M059J (cell line): ENCODE data around the gene PTPRN2. TPM values are rescaled to one million over a fixed set of nuclear protein-coding genes. Genes with fewer than 3 reads are reported as not detected.

Experiments used
- DNase-seq: peaks from one replicate; pipeline ENCODE4 v3.0.0-alpha.2; 2012; ENCODE audit warnings: low read depth
- total RNA-seq: library from RNA; depleted of rRNA; stranded (reverse); fragments of >200 nt; shearing (Covaris generic); gene quantifications from 2 replicates; pipeline ENCODE4 v1.2.3, GENCODE V29; 2014

Gene PTPRN2
- total RNA-seq, 1 experiment from 2014 or later: 2.3 TPM

- DNase-seq: no peak
Observed at GRCh38 chr7:157560710-157561522, 1026.7 kb downstream of the PTPRN2 start.

DNA sequence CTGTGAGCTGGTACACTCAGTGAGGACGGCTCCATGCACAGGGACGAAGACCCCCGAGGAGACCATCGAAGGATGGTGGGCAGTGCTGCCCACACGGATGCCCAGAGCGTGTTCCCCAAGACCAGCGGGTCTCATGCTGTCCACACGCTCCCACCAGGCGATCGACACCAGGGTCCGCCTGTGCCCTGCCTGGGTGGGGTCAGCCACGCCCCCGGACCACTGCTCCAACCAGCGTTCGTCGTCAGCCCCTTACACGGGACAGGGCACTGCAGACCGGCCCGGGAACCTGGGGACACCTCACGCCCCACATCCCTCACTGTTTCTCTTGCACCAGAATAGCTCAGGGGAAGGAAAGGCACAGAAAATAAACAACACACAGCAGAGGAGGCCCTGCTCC is 1027.4 kb downstream of the PTPRN2 start:
- no peak for DNase-seq

DNA sequence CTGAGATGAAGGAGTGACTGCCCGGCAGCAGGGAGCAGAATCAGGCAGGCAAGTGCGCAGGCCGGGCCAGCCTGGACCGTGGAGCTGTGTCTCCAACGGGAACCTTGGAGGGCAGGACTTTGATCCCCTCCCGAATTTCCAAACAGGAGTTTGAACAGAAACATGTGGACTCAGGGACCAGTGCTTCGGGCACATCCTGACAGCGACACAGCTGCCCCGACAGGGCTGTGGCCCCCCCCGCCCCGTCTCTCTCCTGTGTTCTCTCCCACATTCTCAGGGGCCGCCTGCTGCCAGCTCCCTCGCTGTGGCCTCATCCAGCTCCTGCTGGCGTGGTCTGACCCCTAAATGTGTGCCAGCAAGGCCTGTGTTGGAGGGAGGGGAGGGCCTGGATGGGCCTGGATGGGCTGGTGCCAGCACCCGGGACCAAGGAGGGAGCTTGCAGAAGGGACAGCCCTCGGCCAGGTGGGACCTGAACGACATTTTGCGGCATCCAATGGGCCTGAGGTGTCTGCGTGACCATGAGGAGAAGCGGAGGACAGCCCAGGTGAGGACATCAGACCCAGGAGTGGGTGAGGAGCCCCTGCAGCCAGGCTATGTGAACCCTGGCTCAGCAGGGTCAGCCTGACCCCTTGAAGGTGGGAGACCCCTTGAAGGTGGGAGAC is 1027.9 kb downstream of the PTPRN2 start:
- no peak for DNase-seq

- no peak for DNase-seq
Observed at GRCh38 chr7:157558875-157559595, 1028.6 kb downstream of the PTPRN2 start.

DNA sequence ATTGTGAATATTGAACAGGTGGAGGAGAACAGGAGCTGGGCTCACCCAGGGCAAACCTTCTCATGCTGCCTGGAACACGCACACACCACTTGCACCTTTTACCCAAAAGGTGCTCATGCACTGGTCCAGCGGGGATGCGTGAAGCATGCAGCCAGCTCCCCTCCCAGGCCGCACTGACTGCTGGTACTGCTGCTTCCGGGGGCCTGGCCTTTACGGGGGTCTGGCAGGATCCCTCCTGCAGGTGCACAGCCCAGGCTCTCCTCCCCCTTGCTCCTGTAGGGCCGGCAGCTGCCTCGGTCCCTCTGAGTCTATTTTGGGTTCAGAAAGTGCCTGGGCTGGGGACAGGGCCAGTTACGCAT is 1029.1 kb downstream of the PTPRN2 start:
- no peak for DNase-seq

DNA sequence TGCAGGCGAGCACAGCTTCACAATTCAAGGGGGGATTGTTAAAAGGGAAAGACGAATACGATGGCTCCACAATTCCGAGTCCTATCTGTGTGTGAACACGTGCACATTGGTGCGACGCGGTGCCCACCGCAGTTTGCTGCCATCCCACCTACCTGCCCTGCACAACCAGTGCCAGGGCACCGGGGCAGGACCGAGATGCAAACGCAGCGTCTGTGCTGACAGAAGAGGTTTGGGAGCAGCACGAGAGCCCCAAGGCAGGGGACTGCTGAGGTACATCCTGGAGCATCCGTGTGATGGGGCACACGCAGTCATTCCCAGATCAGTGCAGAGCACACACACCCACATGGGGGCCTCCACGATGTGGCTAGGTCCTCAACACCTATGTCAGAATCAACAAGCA is 1029.6 kb downstream of the PTPRN2 start:
- DNase-seq: no peak

- DNase-seq: no peak
Observed at GRCh38 chr7:157557263-157557662, 1030.4 kb downstream of the PTPRN2 start.

DNA sequence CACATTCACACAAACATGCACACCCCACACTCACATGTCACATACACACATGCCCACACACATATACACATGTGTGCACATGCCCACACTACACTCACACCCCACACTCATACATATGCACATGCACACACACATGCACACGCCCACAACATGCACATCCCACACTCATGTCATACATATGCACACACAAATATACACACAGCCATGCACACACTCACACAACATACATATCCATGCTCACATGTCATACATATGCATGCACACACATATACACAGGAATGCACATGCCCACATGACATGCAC is 1031.0 kb downstream of the PTPRN2 start:
- DNase-seq: no peak

DNA sequence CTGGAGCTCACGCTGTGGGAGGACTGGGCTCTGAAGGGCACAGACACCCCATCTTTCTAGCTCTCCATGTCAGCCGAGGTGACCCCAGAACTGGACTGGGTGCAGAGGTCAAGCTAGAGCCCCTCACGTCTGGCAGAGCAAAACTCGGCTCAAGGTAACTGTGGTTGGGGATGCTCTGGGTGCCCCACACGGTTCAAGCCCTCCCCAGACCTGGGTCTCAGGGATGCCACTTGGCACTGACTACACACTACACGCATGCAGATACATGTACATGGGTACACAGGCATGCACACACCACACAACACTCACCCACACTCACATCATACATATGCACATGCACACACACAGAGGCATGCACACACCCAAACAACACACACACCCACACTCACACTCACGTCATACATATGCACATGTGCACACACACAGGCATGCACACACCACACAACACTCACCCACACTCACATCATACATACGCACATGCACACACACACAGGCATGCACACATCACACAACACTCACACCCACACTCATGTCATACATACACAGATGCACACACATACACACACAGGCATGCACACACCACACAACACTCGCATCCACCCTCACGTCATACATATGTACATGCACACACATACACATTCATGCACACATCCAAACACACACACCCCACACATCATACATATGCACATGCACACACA is 1031.5 kb downstream of the PTPRN2 start:
- no peak for DNase-seq

GRCh38 chr7:157555313-157555712 is 1032.3 kb downstream of the PTPRN2 start:
- DNase-seq: peak; percentile 80

DNA sequence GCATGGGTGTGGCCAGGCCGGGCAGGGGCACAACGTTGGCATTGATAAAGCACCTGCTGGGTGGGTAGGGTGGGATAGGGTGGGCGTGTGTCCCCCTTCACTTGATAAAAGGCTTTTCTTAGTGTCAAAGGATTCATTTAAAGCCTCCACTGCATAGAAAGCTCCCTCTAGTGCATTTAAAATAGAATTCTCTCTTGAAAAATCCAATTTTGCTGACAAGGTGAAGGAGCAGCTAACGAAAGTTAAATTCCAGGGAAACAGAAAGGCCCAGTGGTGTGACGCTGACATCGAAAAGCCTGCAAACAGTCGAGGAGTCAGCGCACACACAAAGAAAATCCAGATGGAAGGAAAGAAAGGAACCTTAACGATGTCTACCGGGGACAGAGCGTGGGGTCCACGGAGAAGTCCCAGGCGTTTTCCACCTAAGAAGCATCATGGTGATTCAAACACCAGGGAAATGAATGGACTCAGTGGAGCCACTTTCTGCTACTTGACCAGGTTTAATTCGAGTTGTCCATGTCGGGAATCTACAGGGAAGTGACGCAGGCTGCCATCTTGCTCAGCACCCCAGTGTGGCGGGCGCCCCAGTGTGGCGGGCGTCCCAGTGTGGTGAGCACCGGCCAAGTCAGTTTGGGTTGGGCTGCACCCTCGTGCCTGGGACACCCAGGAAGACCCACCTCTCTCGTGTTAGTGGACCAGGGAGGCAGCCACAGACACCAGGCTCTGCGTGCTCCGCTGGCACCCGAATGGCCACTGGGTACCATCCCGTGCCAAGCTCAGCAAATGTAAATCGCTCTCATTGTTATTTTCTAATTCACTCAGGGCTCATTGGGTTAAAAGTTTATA is 1033.0 kb downstream of the PTPRN2 start:
- no peak for DNase-seq

GRCh38 chr7:157553256-157553655 is 1034.4 kb downstream of the PTPRN2 start:
- DNase-seq: no peak

DNA sequence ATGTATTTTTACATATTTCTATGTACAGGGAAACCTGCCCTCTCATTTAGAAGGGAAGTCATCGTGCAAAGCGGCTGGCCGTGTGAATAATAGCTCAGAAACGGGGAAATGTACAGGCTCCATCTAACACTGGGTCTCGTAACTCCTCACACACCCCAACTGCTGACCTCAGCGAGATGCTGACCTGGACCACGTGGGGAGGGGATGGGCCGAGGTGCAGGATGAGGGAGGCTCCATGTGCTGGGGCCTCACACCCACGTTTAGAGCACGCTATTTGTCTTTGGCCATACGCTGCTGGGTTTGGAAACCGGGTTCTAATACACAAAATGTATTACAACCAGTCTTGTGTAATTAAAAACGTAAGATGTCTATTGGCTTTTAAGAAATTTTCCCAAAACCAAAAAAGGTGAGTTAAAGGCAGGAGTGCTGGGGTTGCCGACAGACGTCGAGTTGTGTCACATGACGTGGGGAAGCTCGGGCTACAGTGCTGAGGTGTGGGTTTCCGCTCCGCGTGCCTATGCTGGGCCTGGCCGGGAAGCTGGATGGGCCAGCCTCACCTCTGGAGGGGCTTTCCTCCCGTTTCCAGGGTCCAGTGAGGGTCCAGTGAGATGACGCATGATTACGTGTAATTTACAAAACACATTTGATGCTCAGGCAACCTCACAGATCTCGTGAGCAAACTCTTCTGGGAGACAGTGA is 1035.2 kb downstream of the PTPRN2 start:
- DNase-seq: no peak

DNA sequence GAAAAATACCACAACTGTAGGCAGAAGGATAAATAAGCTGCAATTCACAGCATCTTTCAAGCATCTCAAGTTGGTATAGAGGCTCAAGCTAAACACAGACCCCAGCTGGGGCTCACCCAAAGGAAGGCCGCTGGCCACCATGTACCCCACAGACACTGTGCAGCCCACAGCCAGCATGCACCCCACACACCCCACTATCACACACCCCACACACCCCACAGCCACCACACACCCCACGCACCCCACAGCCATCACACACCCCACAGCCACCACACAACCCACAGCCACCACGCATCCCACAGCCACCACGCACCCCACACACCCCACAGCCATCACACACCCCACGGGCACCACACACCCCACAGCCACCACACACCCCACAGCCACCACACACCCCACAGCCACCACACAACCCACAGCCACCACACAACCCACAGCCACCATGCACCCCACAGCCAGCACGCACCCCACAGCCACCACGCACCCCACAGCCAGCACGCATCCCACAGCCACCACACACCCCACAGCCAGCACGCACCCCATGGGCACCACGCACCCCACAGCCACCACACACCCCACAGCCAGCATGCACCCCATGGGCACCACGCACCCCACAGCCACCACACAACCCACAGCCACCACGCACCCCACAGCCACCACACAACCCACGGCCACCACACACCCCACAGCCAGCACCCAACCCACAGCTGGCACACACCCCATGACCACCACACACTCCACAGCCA is 1036.1 kb downstream of the PTPRN2 start:
- no peak for DNase-seq

GRCh38 chr7:157550300-157551275 is 1037.0 kb downstream of the PTPRN2 start:
- DNase-seq: no peak

DNA sequence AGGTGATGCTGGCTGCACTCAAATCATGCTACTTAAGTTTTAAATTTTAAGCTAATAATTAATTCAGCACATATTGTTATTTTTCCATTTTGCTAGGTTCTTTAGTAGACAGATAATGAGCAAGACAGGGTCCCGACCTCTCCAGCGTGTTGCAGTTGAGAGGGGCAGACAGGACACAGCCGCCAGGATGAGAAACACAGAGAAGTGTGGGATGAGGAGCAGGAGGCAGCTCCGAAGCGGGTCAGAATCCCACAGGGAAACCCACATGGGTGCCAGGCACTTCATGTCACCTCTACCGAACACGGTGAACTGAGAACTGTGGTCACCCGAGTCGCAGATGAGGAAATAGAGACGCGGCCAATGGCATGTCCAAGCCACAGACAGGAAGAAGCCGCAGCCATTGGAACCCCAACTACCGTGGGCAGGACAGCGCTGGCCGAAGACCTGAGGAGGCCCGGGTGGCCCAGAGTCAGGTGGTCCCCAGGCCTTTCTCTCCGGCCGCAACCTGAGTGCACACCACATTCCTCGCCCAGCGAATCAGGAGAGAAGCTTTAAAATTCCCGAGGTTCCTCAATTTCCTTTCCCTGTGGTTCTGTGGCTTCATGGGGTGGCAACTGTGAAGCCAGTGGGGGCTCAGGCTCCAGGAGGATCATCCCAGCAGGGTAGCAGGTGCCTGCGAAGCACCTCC is 1037.9 kb downstream of the PTPRN2 start:
- no peak for DNase-seq

DNA sequence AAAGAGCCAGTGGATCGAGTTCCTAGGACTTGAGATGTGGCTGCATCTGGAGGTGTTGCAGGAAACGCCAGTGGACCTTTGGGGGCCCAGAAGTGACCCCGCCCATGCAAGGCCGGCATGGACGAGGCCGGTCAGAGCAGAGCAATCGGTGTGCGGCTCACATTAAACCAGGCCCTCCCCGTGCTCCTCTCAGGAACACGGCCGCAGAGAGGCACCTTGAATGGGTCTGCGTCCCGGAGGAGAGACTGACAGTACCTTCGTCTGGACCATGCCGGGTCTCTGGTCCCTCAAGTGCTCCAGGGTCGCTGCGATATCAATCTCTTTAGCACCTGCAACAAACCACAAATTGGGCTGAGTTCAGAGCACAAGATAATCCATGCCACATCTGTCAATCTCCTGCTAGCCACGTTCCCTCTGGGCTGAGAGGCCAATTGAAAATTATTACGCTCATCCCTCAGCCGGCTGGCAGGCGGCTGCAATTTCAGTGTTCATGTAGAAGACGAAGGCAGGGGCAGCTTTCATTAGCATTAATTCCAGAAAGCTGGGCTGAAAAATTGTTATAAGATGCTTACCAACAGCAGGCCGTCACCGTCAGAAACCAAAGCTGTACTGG is 1038.8 kb downstream of the PTPRN2 start:
- no peak for DNase-seq

DNA sequence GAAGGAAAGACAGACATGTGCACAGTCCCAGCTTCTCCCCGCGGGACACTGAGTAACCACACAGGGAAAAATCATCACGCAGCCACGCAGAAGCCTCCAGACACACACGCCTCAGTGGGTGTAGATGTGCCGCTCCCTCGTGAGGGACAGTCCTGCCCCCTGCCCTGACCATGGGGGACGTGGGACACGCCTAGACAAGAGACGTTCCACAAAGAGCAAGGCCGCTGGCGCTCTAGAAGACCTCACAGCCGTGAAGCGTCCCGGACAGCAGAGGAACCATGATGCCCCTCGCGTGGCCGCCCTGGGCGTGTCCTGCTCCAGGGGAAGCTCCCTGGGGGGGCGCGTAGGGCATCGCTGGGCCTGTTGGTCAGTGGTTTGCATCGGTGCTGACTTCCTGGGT is 1040.0 kb downstream of the PTPRN2 start:
- DNase-seq: no peak
